ENCODE measurements around the gene BFAR. TPM values are rescaled to one million over a fixed set of nuclear protein-coding genes. Genes with fewer than 3 reads are reported as not detected.

BFAR gene
- total and polyA plus RNA-seq, 4 donors: 48.4 to 74.2 (median 67.6) TPM

DNA sequence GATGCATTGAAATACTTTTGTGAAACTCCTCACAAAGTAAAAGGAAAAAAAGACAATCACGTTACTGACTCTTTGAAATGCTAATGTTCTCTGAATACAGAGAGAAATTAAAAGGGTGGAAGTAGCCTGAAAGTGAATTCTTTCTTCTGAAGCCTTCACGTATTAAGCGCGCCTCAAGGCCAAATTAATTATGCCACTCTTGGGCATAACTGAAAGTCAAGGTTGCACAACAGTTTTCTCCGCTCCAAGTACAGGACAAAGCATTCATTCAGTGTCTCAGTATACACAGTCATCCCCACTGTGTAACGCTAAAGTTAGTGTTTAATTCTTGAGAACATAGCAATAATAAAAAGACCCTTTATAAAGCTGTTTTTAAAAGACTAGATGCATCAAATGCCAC is 24.1 kb upstream of the BFAR start:
- ATAC-seq (ENCODE audit: insufficient read depth, low FRiP score) (no peak), DNase-seq (no peak)
- no peak overlapping the region for H3K9ac ChIP-seq (ENCODE audit: insufficient read depth in 1 of 2, low read length in 2 of 2)
- TF ChIP-seq, protein P1, sequence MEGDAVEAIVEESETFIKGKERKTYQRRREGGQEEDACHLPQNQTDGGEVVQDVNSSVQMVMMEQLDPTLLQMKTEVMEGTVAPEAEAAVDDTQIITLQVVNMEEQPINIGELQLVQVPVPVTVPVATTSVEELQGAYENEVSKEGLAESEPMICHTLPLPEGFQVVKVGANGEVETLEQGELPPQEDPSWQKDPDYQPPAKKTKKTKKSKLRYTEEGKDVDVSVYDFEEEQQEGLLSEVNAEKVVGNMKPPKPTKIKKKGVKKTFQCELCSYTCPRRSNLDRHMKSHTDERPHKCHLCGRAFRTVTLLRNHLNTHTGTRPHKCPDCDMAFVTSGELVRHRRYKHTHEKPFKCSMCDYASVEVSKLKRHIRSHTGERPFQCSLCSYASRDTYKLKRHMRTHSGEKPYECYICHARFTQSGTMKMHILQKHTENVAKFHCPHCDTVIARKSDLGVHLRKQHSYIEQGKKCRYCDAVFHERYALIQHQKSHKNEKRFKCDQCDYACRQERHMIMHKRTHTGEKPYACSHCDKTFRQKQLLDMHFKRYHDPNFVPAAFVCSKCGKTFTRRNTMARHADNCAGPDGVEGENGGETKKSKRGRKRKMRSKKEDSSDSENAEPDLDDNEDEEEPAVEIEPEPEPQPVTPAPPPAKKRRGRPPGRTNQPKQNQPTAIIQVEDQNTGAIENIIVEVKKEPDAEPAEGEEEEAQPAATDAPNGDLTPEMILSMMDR (IDR thresholded peaks at IDR 0.05; ENCODE audit: control extremely low read depth, extremely low read depth): no peak
- no peaks in the 10 kb centered on the region for H3K4me1 ChIP-seq (ENCODE audit: control insufficient read depth in 5 of 5, insufficient read depth in 5 of 5, low read length in 5 of 5)
- peaks cover 9 to 34% (median 31%) of the 10 kb centered on the region in 4 donors for H3K36me3 ChIP-seq (ENCODE audit: control insufficient read depth in 4 of 4, insufficient read depth in 4 of 4, low read length in 4 of 4)
- WGBS, 2 donors: 87 to 89% methylated on average over 6 of the region's 6 CpGs
- no peak overlapping the region for H3K27ac ChIP-seq (ENCODE audit: low read depth in 1 of 2, low read length in 1 of 2)
- no peak overlapping the region for H3K4me3 ChIP-seq
- H3K9me3 ChIP-seq (ENCODE audit: control insufficient read depth in 4 of 4, insufficient read depth in 3 of 4, low read length in 3 of 4): no peaks in the 10 kb centered on the region
- no peaks in the 10 kb centered on the region for H3K27me3 ChIP-seq (ENCODE audit: control insufficient read depth in 3 of 3, insufficient read depth in 3 of 3, low read length in 2 of 3)

DNA sequence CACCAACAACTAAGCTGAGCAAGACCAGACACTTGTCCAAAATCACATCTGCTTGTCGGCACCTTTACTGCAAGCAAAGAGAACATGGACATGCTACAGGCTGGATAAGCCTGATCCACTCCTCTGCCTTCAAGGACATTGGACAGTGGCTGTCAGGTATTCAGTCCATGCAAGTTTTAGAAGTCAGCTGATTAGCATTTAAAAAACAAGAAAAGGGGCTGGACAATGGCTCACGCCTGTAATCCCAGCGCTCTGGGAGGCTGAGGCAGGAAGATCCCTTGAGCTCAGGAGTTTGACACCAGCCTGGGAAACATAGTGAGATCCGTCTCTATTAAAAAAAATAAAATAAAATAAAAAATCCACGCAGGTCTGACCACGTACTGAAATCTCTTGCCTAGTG is 23.0 kb upstream of the BFAR start:
- H3K27ac ChIP-seq (ENCODE audit: low read depth in 1 of 2, low read length in 1 of 2): no peak overlapping the region
- WGBS, 2 donors: 97% methylated on average over 6 of the region's 6 CpGs
- peaks cover 7 to 36% (median 30%) of the 10 kb centered on the region in 4 donors for H3K36me3 ChIP-seq (ENCODE audit: control insufficient read depth in 4 of 4, insufficient read depth in 4 of 4, low read length in 4 of 4)
- DNase-seq: no peak
- H3K4me3 ChIP-seq: no peak overlapping the region
- no peaks in the 10 kb centered on the region for H3K9me3 ChIP-seq (ENCODE audit: control insufficient read depth in 4 of 4, insufficient read depth in 3 of 4, low read length in 3 of 4)
- H3K9ac ChIP-seq (ENCODE audit: insufficient read depth in 1 of 2, low read length in 2 of 2): no peak overlapping the region
- no peaks in the 10 kb centered on the region for H3K27me3 ChIP-seq (ENCODE audit: control insufficient read depth in 3 of 3, insufficient read depth in 3 of 3, low read length in 2 of 3)
- H3K4me1 ChIP-seq (ENCODE audit: control insufficient read depth in 5 of 5, insufficient read depth in 5 of 5, low read length in 5 of 5): no peaks in the 10 kb centered on the region
- ATAC-seq (ENCODE audit: insufficient read depth, low FRiP score): no peak
- TF ChIP-seq, protein P1 (IDR thresholded peaks at IDR 0.05; ENCODE audit: control extremely low read depth, extremely low read depth): no peak

GRCh38 chr16:14611660-14612059 is 21.1 kb upstream of the BFAR start:
- H3K27me3 ChIP-seq (ENCODE audit: control insufficient read depth in 3 of 3, insufficient read depth in 3 of 3, low read length in 2 of 3): no peaks in the 10 kb centered on the region
- no peak overlapping the region for H3K4me3 ChIP-seq
- H3K9me3 ChIP-seq (ENCODE audit: control insufficient read depth in 4 of 4, insufficient read depth in 3 of 4, low read length in 3 of 4): no peaks in the 10 kb centered on the region
- H3K4me1 ChIP-seq (ENCODE audit: control insufficient read depth in 5 of 5, insufficient read depth in 5 of 5, low read length in 5 of 5): no peaks in the 10 kb centered on the region
- ATAC-seq (ENCODE audit: insufficient read depth, low FRiP score) (no peak), DNase-seq (no peak)
- no peak overlapping the region for H3K27ac ChIP-seq (ENCODE audit: low read depth in 1 of 2, low read length in 1 of 2)
- peaks cover 9 to 35% (median 29%) of the 10 kb centered on the region in 4 donors for H3K36me3 ChIP-seq (ENCODE audit: control insufficient read depth in 4 of 4, insufficient read depth in 4 of 4, low read length in 4 of 4)
- 95 to 98% methylated on average over 14 of the region's 14 CpGs for WGBS, 2 donors
- no peak overlapping the region for H3K9ac ChIP-seq (ENCODE audit: insufficient read depth in 1 of 2, low read length in 2 of 2)
- TF ChIP-seq, protein P1 (IDR thresholded peaks at IDR 0.05; ENCODE audit: control extremely low read depth, extremely low read depth): no peak

GRCh38 chr16:14613991-14614390 is 18.8 kb upstream of the BFAR start:
- Histone ChIP-seq H3K36me3 (ENCODE audit: control insufficient read depth in 4 of 4, insufficient read depth in 4 of 4, low read length in 4 of 4) (peaks cover 2 to 29% (median 25%) of the 10 kb centered on the region in 4 donors), H3K27ac (ENCODE audit: low read depth in 1 of 2, low read length in 1 of 2) (no peak overlapping the region), H3K4me1 (ENCODE audit: control insufficient read depth in 5 of 5, insufficient read depth in 5 of 5, low read length in 5 of 5) (no peaks in the 10 kb centered on the region), H3K9me3 (ENCODE audit: control insufficient read depth in 4 of 4, insufficient read depth in 3 of 4, low read length in 3 of 4) (no peaks in the 10 kb centered on the region), H3K9ac (ENCODE audit: insufficient read depth in 1 of 2, low read length in 2 of 2) (no peak overlapping the region), H3K4me3 (no peak overlapping the region), H3K27me3 (ENCODE audit: control insufficient read depth in 3 of 3, insufficient read depth in 3 of 3, low read length in 2 of 3) (no peaks in the 10 kb centered on the region)
- DNase-seq (no peak), ATAC-seq (ENCODE audit: insufficient read depth, low FRiP score) (no peak)
- TF ChIP-seq, protein P1 (IDR thresholded peaks at IDR 0.05; ENCODE audit: control extremely low read depth, extremely low read depth): no peak
- WGBS, 2 donors: 96 to 99% methylated on average over 4 of the region's 4 CpGs
